ENCODE data around the gene RPIA.

DNA sequence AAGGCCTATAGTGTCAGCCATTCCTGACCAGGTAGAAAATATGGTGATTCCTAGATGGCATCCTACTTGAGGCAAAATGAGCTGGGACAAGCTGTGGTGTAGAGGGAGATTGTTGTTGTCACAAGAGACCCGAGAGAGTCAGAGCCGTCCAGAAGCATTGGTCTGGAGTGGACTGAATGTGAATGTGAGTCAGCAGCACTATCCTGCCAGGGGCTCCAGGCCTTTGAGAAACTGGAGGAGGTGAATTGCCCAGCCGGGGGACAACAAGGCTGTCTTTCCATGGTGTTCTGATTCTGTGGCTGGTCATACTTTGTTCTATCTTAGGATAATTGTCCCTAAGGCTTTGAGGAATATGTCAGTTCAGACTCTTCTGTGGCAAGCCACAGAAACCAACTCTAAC lies 34.8 kb upstream of the RPIA start:
- TF ChIP-seq, protein P1, sequence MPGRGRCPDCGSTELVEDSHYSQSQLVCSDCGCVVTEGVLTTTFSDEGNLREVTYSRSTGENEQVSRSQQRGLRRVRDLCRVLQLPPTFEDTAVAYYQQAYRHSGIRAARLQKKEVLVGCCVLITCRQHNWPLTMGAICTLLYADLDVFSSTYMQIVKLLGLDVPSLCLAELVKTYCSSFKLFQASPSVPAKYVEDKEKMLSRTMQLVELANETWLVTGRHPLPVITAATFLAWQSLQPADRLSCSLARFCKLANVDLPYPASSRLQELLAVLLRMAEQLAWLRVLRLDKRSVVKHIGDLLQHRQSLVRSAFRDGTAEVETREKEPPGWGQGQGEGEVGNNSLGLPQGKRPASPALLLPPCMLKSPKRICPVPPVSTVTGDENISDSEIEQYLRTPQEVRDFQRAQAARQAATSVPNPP (CRISPR knock-in tag; IDR thresholded peaks at IDR 0.05): no peak
- TF ChIP-seq, protein P2, sequence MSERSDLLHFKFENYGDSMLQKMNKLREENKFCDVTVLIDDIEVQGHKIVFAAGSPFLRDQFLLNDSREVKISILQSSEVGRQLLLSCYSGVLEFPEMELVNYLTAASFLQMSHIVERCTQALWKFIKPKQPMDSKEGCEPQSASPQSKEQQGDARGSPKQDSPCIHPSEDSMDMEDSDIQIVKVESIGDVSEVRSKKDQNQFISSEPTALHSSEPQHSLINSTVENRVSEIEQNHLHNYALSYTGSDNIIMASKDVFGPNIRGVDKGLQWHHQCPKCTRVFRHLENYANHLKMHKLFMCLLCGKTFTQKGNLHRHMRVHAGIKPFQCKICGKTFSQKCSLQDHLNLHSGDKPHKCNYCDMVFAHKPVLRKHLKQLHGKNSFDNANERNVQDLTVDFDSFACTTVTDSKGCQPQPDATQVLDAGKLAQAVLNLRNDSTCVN (CRISPR knock-in tag; IDR thresholded peaks at IDR 0.05; ENCODE audit: borderline replicate concordance): no peak
- TF ChIP-seq ZNF136 (CRISPR knock-in tag; IDR thresholded peaks at IDR 0.05; ENCODE audit: low read depth): no peak
- TF ChIP-seq AGO1 (IDR thresholded peaks at IDR 0.05; ENCODE audit: low read depth, low read length, poor library complexity, severe bottlenecking): no peak
- TF ChIP-seq EZH2 (conservative IDR thresholded peaks at IDR 0.05; ENCODE audit: low read depth, low read length): no peak
- no peak for TF ChIP-seq YY1 (IDR thresholded peaks at IDR 0.05; ENCODE audit: insufficient read depth, insufficient replicate concordance, low read depth, low read length)
- TF ChIP-seq, protein P3, sequence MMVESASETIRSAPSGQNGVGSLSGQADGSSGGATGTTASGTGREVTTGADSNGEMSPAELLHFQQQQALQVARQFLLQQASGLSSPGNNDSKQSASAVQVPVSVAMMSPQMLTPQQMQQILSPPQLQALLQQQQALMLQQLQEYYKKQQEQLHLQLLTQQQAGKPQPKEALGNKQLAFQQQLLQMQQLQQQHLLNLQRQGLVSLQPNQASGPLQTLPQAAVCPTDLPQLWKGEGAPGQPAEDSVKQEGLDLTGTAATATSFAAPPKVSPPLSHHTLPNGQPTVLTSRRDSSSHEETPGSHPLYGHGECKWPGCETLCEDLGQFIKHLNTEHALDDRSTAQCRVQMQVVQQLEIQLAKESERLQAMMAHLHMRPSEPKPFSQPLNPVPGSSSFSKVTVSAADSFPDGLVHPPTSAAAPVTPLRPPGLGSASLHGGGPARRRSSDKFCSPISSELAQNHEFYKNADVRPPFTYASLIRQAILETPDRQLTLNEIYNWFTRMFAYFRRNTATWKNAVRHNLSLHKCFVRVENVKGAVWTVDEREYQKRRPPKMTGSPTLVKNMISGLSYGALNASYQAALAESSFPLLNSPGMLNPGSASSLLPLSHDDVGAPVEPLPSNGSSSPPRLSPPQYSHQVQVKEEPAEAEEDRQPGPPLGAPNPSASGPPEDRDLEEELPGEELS (CRISPR knock-in tag; IDR thresholded peaks at IDR 0.05): no peak
- no peak for TF ChIP-seq POLR2A (IDR thresholded peaks at IDR 0.05; ENCODE audit: insufficient read depth in 1 of 2, low read depth in 2 of 2, low read length in 2 of 2)

All from HepG2 (cell line).